ENCODE measurements around the gene ANKRD13B.

DNA sequence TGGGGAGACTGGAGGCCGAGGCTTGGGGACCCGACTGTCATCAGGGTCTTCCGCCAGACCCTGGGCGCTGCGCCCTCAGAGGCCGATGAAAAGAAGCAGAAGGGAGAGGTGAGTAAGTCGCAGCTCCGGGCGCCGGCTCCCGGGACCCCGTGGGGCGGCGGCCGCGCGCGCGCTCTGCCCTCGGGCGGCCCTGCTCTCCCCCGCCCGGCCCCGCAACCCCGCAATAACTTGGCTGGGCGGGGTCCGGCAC, 25.7 kb upstream of the ANKRD13B start:
- TF ChIP-seq CTCF (IDR thresholded peaks at IDR 0.05) (no peak), EP300 (IDR thresholded peaks at IDR 0.05) (no peak), POLR2AphosphoS5 (IDR thresholded peaks at IDR 0.05) (no peak), POLR2A (IDR thresholded peaks at IDR 0.05) (no peak)

All from stomach (tissue), 4 donors.